Endothelial cell of umbilical vein (primary cell): ENCODE data around the gene PRKG1. TPM values are rescaled to one million over a fixed set of nuclear protein-coding genes. Genes with fewer than 3 reads are reported as not detected.

Source experiments
- BruUV-seq: library from RNA; stranded (reverse); fragments of 400-500 nt; replicated peaks from 2 replicates; lab custom pipeline; 2021; lab: Mats Ljungman, UMichigan
- CTCF ChIA-PET: fragments of 300-600, 350-600 bp; sonication (Branson Sonifier 250); formaldehyde crosslinking; loops from one replicate; lab custom pipeline; 2021; ENCODE audit warnings: antibody characterized with exemption, inconsistent platforms; lab: Charles Lee
- POLR2A ChIA-PET: fragments of 300-600, 350-600 bp; sonication (Branson Sonifier 250); formaldehyde crosslinking; loops from one replicate; lab custom pipeline; 2021; ENCODE audit warnings: antibody characterized with exemption, inconsistent platforms; lab: Charles Lee
- DNase-seq: peaks from one replicate; pipeline ENCODE4 v3.0.0-alpha.2; 2011; ENCODE audit warnings: low read depth, low spot score
- FAIRE-seq: peaks from 2 replicates; lab custom pipeline; 2011; peaks lifted over from hg19 to GRCh38; lab: Jason Lieb, UNC
- H2AFZ ChIP-seq: 2 replicates; pipeline ENCODE4 v1.6.0; 2012; ENCODE audit warnings: low read depth, low read length, control low read depth, inconsistent platforms
- H3K27ac ChIP-seq: 2 replicates; pipeline ENCODE4 v1.5.1; 2011; ENCODE audit warnings: low read depth, mild to moderate bottlenecking, control low read depth, low read length, moderate library complexity; ENCODE audit not compliant: insufficient read depth
- H3K27me3 ChIP-seq, 2 experiments: 2 replicates each; pipeline versions ENCODE4 v1.6.0 to v1.6.1; 2011; ENCODE audit warnings: low read length in 2 of 2, mixed read lengths in 1 of 2; ENCODE audit not compliant: control insufficient read depth in 2 of 2, insufficient read depth in 2 of 2
- H3K36me3 ChIP-seq, 2 experiments: 2 replicates in 1 of 2; 3 replicates in 1 of 2; pipeline ENCODE4 v1.5.1; 2011; ENCODE audit warnings: low read length in 2 of 2, mild to moderate bottlenecking in 1 of 2, moderate library complexity in 1 of 2; ENCODE audit not compliant: control insufficient read depth in 2 of 2, insufficient read depth in 2 of 2; ENCODE audit errors: extremely low read depth in 1 of 2
- H3K4me1 ChIP-seq: 3 replicates; pipeline ENCODE4 v1.5.1; 2011; ENCODE audit warnings: mild to moderate bottlenecking, low read length; ENCODE audit not compliant: control insufficient read depth, insufficient read depth; ENCODE audit errors: extremely low read depth
- H3K4me2 ChIP-seq: 2 replicates; pipeline ENCODE4 v1.6.1; 2011; ENCODE audit warnings: low read length, control low read depth, mixed read lengths; ENCODE audit not compliant: insufficient read depth
- H3K4me3 ChIP-seq, 3 experiments: fragments of 200-600 bp in 1 of 3; sonication (generic), shearing (Covaris generic) in 1 of 3; replicated peaks in 1 of 3; 2 replicates each; pipeline ENCODE4 v1.5.1; 2011 to 2016; ENCODE audit warnings: control low read depth in 3 of 3, low read length in 3 of 3, mild to moderate bottlenecking in 2 of 3, inconsistent platforms in 1 of 3, low read depth in 1 of 3, moderate library complexity in 1 of 3; ENCODE audit not compliant: insufficient read depth in 1 of 3
- H3K79me2 ChIP-seq: 2 replicates; pipeline ENCODE4 v1.6.0; 2012; ENCODE audit warnings: low read length, inconsistent platforms; ENCODE audit not compliant: control insufficient read depth, insufficient read depth
- H3K9ac ChIP-seq: replicated peaks from 2 replicates; pipeline ENCODE3; 2011; ENCODE audit warnings: low read length, control low read depth; ENCODE audit not compliant: insufficient read depth; ENCODE audit errors: extremely low read depth
- H3K9me1 ChIP-seq: replicated peaks from 3 replicates; pipeline ENCODE4 v1.6.0; 2011; ENCODE audit warnings: mild to moderate bottlenecking, low read length; ENCODE audit not compliant: control insufficient read depth, insufficient read depth; ENCODE audit errors: extremely low read depth
- H3K9me3 ChIP-seq: replicated peaks from 2 replicates; pipeline ENCODE4 v1.5.1; 2012; ENCODE audit warnings: low read length, inconsistent platforms; ENCODE audit not compliant: control insufficient read depth, insufficient read depth
- H4K20me1 ChIP-seq: replicated peaks from 2 replicates; pipeline ENCODE3; 2011; ENCODE audit warnings: mild to moderate bottlenecking, low read length; ENCODE audit not compliant: control insufficient read depth, insufficient read depth; ENCODE audit errors: extremely low read depth
- CTCF ChIP-seq, 2 donors: IDR thresholded peaks; 1 replicate in 1 of 2; 2 replicates in 1 of 2; pipeline ENCODE4 v1.5.1; 2011; ENCODE audit warnings: low read length in 2 of 2, mild to moderate bottlenecking in 2 of 2, moderate library complexity in 2 of 2, control low read depth in 1 of 2, inconsistent platforms in 1 of 2, low read depth in 1 of 2; ENCODE audit not compliant: insufficient read depth in 1 of 2; ENCODE audit errors: extremely low read depth in 1 of 2
- EZH2 ChIP-seq: IDR thresholded peaks from 2 replicates; pipeline ENCODE4 v1.6.1; 2012; ENCODE audit warnings: borderline replicate concordance, low read depth, mild to moderate bottlenecking, moderate library complexity, low read length, inconsistent platforms; ENCODE audit not compliant: severe bottlenecking
- FOS ChIP-seq: IDR thresholded peaks from 2 replicates; pipeline ENCODE4 v1.6.1; 2011; ENCODE audit warnings: mild to moderate bottlenecking, low read length, moderate library complexity, borderline replicate concordance; ENCODE audit not compliant: insufficient read depth
- GATA2 ChIP-seq: IDR thresholded peaks from 2 replicates; pipeline ENCODE4 v1.7.0; 2011; ENCODE audit warnings: low read depth, mild to moderate bottlenecking, moderate library complexity, mixed read lengths, low read length; ENCODE audit not compliant: insufficient read length, insufficient read depth
- JUN ChIP-seq: IDR thresholded peaks from 2 replicates; pipeline ENCODE4 v1.6.1; 2011; ENCODE audit warnings: borderline replicate concordance, low read depth; ENCODE audit not compliant: insufficient read length, insufficient read depth
- MAX ChIP-seq: IDR thresholded peaks from 2 replicates; pipeline ENCODE4 v1.6.1; 2011; ENCODE audit not compliant: insufficient read depth, insufficient read length
- MYC ChIP-seq: IDR thresholded peaks from one replicate; pipeline ENCODE4 v1.6.1; 2011; ENCODE audit warnings: mild to moderate bottlenecking, low read depth, low read length
- POLR2A ChIP-seq: IDR thresholded peaks from 2 replicates; pipeline ENCODE4 v1.6.1; 2012; ENCODE audit warnings: low read depth, mild to moderate bottlenecking, control low read depth, low read length
- POLR2AphosphoS5 ChIP-seq: IDR thresholded peaks from 2 replicates; pipeline ENCODE4 v1.6.1; 2012; ENCODE audit warnings: low read depth, mild to moderate bottlenecking, control low read depth, low read length, moderate library complexity; ENCODE audit not compliant: insufficient read depth
- dilution Hi-C: fragments of 300-500 bp; cut with MboI; formaldehyde crosslinking; loops from one replicate; pipeline ENCODE4 v1.15.0; 2019; ENCODE audit warnings: low sequenced_read_pairs; ENCODE audit not compliant: extremely low pct_ligation_motif_present
- intact Hi-C: fragments of 100-400 bp; cut with micrococcal nuclease; formaldehyde crosslinking; loops from one replicate; pipeline ENCODE4 v1.10.0; 2022
- polyA plus RNA-seq, 4 experiments: library from polyadenylated mRNA; depleted of rRNA in 3 of 4; stranded (reverse) in 3 of 4; unstranded in 1 of 4; fragments of >200 nt; gene quantifications; 2 replicates each; pipeline versions ENCODE4 v1.2.1 to v1.2.3, GENCODE V29; 2011 to 2012; ENCODE audit warnings: missing spikeins in 1 of 4
- total RNA-seq: library from RNA; stranded (reverse); gene quantifications from 2 replicates; pipeline ENCODE4 v1.2.3, GENCODE V29; 2021

The PRKG1 gene
- total and polyA plus RNA-seq, 2 donors (not counting 3 experiments of a cell fraction or from before 2014, with no cell fraction given) = 0.01 to 0.18 TPM

- intact Hi-C loops = no loop called here
- POLR2A ChIA-PET = no interaction called here
- TF ChIP-seq GATA2 (no peak), POLR2AphosphoS5 (no peak), POLR2A (no peak), MAX (no peak), EZH2 (no peak), JUN (no peak), CTCF (IDR thresholded peaks at IDR 0.05; ENCODE audit: extremely low read depth in 1 of 2, insufficient read depth in 1 of 2, low read depth in 1 of 2, low read length in 2 of 2) (no peak), MYC (no peak), FOS (no peak)
These were observed 123.9 kb downstream of the PRKG1 start for GRCh38 chr10:51198170-51198569.

More at GRCh38 chr10:51198170-51198569, 123.9 kb downstream of the PRKG1 start:
- Histone ChIP-seq H3K9me1 (no peaks in the 10 kb centered on the region), H3K4me3 (no peak overlapping the region), H2AFZ (no peak overlapping the region), H4K20me1 (no peaks in the 10 kb centered on the region), H3K36me3 (no peaks in the 10 kb centered on the region), H3K9ac (no peak overlapping the region), H3K9me3 (no peaks in the 10 kb centered on the region), H3K79me2 (no peaks in the 10 kb centered on the region), H3K27me3 (peaks cover 0 to 9% of the 10 kb centered on the region in 2 experiments), H3K4me2 (no peak overlapping the region), H3K4me1 (no peaks in the 10 kb centered on the region), H3K27ac (no peak overlapping the region)
- DNase-seq = no peak
- CTCF ChIA-PET = interaction anchor here (0.6 kb wide), 1 partner anchor 8 kb away, joined by 3 read pairs; no protein-coding TSS in a partner anchor
- no TSS peak for BruUV-seq
- dilution Hi-C loops = no loop called here
- FAIRE-seq = no peak
